Skeletal muscle satellite cell (primary cell): ENCODE results near the gene BRD3OS.

Experiments used
- H3K27me3 ChIP-seq: 2 replicates; pipeline ENCODE4 v1.7.0; 2013; ENCODE audit warnings: low read length; ENCODE audit not compliant: control insufficient read depth, insufficient read depth
- H3K36me3 ChIP-seq: 2 replicates; pipeline ENCODE4 v1.7.0; 2013; ENCODE audit warnings: mild to moderate bottlenecking, control low read depth, low read length; ENCODE audit not compliant: insufficient read depth
- H3K4me1 ChIP-seq: 2 replicates; pipeline ENCODE4 v1.7.0; 2013; ENCODE audit warnings: low read length; ENCODE audit not compliant: control insufficient read depth, insufficient read depth
- H3K4me2 ChIP-seq: 2 replicates; pipeline ENCODE4 v1.7.0; 2013; ENCODE audit warnings: mild to moderate bottlenecking, low read length
- H3K4me3 ChIP-seq: 2 replicates; pipeline ENCODE4 v1.7.0; 2013; ENCODE audit warnings: low read length
- H3K9ac ChIP-seq: 2 replicates; pipeline ENCODE4 v1.7.0; 2013; ENCODE audit warnings: mild to moderate bottlenecking, low read depth, low read length, moderate library complexity
- H3K9me3 ChIP-seq: replicated peaks from 2 replicates; pipeline ENCODE4 v1.7.0; 2013; ENCODE audit warnings: mild to moderate bottlenecking, control low read depth, low read length

BRD3OS gene

DNA sequence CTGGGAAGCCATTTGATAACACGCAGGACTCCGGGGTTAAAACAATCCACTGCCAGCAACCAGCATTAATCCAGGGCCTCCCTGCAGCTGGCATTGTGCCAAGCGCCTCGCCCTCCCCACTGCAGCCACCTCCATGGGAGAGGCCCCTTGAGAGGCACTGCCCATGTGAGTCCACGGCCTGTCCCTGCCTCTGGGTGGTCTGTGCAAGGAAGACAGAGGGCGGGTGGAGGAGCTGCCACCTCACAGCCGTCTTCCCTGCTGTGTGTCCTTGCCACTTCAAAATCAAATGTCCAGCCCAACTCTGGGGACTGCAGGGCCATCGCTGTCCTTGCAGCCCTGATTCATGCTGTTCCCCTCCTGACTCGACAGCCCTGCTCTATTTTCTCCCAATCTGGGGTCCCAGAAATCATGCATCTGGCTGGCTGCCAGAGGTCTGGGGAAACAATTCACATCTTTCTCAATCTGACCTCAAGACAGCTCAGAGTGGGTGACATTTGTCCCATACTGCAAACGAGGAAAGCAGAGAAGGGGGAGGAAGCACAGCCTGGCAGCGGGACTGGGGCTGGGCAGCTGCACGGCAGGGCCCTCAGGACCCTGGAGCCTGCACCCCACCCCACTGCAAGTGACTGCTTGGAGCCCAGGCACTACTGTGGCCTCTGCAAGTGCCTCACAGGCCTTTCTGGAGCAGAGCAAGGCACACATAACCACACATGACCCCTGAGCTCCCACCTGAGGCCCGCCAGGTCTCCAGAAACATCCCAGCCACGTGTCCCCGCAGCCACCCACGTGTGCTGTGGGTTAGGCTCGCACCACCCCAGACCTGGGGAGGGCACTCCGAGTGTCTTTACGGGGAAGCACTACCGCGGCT lies 15.7 kb downstream of the BRD3OS start:
- peaks cover 7% of the 10 kb centered on the region for H3K4me1 ChIP-seq
- no peak overlapping the region for H3K9ac ChIP-seq

DNA sequence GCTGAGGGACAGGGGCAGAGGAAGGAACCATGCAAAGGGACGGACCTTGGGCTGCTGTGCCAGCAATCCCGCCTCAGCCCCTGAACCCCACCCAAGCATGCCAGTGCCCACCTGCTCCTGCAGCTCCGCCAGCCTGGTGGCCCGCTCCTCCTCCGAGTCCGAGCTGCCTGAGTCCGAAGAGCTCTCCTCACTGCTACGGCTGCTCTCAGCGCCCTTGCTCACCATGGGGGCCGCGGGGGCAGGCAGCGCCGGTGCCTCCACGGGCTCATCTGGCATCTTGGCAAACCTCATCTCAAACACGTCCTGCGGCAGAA lies 16.3 kb downstream of the BRD3OS start:
- H3K4me2 ChIP-seq = no peak overlapping the region
- H3K9ac ChIP-seq = no peak overlapping the region
- H3K36me3 ChIP-seq = peaks cover 62% of the 10 kb centered on the region
- H3K4me1 ChIP-seq = peaks cover 7% of the 10 kb centered on the region
- no peaks in the 10 kb centered on the region for H3K9me3 ChIP-seq
- no peaks in the 10 kb centered on the region for H3K27me3 ChIP-seq
- H3K4me3 ChIP-seq = no peak overlapping the region

More for the DNA sequence above, 15.7 kb downstream of the BRD3OS start:
- Histone ChIP-seq H3K36me3 (peaks cover 67% of the 10 kb centered on the region), H3K27me3 (no peaks in the 10 kb centered on the region), H3K9me3 (no peaks in the 10 kb centered on the region), H3K4me2 (no peak overlapping the region), H3K4me3 (no peak overlapping the region)

DNA sequence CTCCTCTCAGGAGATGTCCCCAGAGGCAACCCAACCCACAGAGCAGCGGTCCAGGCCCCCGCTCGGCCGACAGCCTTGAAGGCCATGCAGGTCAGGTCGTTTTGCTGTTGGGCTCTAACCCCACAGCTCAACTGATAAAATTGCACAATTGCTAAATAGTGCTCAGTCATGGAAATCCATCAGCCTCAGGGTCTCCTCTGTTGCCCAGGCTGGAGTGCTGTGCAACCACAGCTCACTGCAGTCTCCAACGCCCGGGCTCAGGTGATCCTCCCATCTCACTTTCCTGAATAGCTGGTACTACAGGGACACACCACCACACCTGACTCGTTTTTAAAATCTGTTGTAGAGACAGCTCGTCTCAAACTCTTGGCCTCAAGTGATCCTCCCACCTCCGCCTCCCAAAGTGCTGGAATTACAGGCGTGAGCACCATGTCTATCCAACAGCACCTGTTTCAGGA lies 18.3 kb downstream of the BRD3OS start:
- no peak overlapping the region for H3K9ac ChIP-seq
- H3K27me3 ChIP-seq = no peaks in the 10 kb centered on the region
- no peak overlapping the region for H3K4me2 ChIP-seq
- H3K9me3 ChIP-seq = no peaks in the 10 kb centered on the region
- peaks cover 62% of the 10 kb centered on the region for H3K36me3 ChIP-seq
- H3K4me3 ChIP-seq = no peak overlapping the region
- H3K4me1 ChIP-seq = peaks cover 7% of the 10 kb centered on the region

DNA sequence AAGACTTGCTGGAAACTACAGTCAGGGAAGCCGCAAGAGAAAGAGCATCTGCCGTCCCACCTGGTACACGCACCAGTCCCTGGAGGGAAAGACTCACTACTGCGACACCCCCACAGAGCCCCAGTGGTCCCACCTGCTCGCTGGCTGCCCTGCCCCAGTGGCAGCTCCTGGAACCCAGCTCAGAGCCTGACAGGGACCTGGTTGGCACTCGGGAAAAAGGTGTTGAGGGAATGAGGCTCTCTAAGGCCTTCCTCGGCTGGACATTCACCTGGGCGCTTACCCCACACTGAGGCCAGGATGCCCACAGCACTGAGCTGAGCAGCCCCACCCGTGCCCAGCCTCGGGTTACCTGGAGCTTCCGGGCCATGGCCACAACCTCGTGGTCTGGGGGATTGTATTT lies 19.7 kb downstream of the BRD3OS start:
- H3K9ac ChIP-seq = no peak overlapping the region
- no peaks in the 10 kb centered on the region for H3K9me3 ChIP-seq
- no peak overlapping the region for H3K4me3 ChIP-seq
- H3K36me3 ChIP-seq = peaks cover 62% of the 10 kb centered on the region
- H3K4me1 ChIP-seq = peaks cover 7% of the 10 kb centered on the region
- no peak overlapping the region for H3K4me2 ChIP-seq
- no peaks in the 10 kb centered on the region for H3K27me3 ChIP-seq

DNA sequence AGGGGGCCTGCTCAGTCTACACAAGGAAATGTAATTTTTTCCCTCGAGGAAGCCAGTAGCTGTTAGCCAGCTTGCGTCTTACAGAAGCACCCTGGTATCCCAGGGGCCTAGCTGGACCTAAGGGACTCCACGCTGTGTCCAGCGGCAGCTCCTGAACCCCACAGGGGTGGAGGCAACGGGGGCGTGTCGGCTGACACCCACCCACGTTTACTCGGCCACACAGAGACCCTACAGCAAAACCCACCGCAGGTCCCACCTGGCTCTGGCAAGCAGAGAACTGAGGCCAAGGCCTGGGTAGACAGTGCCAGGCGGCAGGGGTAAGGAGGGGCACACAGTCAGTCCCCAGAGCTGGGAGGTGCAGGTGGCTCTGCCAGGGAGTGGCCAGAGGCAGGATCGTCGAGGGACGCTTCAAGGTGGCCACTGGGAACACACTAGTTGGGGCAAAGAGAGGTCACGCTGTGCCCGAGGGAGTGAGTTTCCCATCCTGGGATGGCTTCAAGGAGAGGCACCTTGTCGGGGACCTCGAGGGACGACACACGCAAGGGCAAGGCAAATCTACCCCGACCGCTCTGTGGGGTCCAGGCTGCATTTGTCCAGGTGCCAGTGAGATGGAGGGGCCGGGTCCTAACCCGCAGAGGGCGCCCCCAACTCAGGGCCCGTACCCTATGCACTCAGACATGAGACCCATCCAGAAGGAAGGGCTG lies 20.7 kb downstream of the BRD3OS start:
- H3K27me3 ChIP-seq = no peaks in the 10 kb centered on the region
- no peak overlapping the region for H3K4me2 ChIP-seq
- H3K9me3 ChIP-seq = no peaks in the 10 kb centered on the region
- H3K9ac ChIP-seq = no peak overlapping the region
- H3K36me3 ChIP-seq = peaks cover 64% of the 10 kb centered on the region
- H3K4me1 ChIP-seq = peaks cover 2% of the 10 kb centered on the region
- H3K4me3 ChIP-seq = no peak overlapping the region

DNA sequence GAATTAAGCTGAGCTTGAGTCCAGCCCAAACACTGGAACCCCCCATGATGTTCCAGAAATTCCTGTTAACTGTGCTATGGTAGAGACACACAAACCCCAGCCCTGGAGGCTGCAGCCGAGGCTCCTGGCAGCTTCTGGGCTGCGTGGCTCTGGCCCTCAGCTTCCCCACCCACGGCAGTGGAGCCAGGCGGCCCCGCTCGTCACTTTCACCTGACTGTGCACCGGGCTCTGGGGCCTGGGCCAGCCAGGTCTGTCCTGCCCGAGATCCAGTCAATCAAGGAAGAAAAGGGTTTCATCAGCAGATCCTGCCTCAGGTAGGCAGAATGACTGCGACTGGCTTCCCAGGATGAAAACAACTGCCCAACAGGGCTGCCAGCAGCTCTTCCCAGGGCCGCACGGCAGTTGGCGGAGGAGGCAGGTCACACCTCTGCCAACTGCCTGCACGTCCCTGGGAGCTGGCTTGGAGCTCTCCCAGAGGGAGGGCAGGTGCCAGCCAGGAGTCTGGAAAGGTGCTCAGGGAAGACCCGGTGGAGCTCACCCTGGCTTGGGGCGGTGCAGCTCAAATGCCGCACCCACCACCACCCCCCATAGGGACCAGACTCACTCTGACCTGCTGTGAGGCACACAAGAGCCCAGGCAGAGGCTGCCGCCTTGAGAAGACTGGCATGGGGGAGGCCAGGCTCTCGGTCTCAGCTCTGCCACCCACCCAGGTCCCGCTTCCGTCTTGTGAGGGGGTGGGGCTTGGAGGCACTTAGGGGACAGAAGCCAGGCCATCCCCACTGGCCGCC lies 21.8 kb downstream of the BRD3OS start:
- peaks cover 64% of the 10 kb centered on the region for H3K36me3 ChIP-seq
- H3K27me3 ChIP-seq = no peaks in the 10 kb centered on the region
- H3K4me1 ChIP-seq = no peaks in the 10 kb centered on the region
- H3K4me2 ChIP-seq = no peak overlapping the region
- no peak overlapping the region for H3K9ac ChIP-seq
- no peak overlapping the region for H3K4me3 ChIP-seq
- no peaks in the 10 kb centered on the region for H3K9me3 ChIP-seq

DNA sequence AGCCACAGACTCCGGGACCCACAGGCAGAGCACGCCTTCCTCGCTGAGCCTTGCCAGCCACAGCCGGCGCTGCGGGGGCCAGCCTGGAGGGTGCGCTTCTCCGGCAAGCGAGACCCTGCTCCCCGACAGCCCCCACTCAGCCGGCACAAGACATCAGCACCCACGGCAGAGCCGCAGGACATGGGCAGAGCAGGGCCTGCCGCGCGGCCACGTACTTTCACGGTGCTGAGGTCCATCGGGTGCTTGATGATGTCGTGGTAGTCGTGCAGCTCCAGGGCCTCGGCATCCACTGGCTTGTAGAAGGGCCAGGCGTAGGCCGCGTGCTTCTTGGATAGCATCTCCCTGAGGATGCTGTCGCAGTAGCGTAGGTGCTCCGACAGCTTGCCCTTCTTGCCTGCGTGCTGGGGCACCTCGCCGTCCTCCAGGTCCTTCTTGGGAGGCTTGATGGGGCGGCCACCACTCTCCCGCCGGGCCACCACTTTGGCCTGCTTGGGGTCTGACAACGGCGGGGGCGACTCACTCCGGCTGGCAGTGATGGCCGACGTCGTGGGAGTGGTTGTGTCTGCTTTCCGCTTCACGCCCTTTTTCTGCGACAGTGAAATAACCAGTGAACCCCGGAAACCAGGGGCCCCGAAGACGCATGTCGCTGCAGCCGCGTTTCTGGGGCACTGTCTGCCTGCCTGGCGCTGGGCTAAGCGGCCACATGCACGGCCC lies 22.7 kb downstream of the BRD3OS start:
- Histone ChIP-seq H3K36me3 (peaks cover 70% of the 10 kb centered on the region), H3K9me3 (no peaks in the 10 kb centered on the region), H3K4me2 (no peak overlapping the region), H3K27me3 (no peaks in the 10 kb centered on the region), H3K4me1 (no peaks in the 10 kb centered on the region), H3K4me3 (no peak overlapping the region), H3K9ac (no peak overlapping the region)

DNA sequence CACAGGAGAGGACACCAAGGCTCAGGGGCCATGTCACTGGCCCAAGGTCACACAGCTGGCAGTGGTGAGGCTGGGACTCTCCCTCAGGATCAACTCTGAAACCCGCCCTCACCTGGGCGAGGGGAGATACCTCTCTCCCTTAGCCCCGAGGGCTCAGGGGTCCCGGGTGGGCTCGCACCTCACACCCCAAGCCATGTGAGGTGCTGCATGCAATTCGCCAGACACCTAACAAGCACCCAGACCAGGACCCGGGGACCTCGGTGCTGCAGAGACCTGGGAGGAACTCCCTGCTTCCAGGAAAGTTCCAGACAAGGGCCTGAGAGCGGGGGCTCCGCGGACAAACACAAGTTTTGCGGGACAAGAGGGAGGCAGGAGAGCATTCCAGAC lies 23.3 kb downstream of the BRD3OS start:
- no peak overlapping the region for H3K4me2 ChIP-seq

DNA sequence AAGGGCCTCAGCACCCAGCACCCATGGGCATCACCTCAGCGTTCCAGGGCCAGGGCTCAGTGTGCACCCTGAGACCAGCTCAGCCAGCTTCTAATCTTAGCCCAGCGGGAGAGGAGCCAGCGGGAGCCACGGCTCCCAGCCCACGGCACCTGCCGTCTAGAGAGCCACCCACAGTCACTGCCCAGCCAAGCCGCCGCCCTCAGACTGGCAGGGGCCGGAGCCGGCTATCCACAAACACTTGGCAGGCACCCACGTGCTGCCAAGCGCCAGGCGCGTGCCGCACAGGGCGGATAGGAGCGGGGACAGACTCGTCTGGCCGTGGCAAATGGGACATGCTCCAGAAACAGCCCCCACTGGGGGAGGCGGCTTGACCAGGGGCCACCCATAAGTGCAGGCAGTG lies 24.0 kb downstream of the BRD3OS start:
- Histone ChIP-seq H3K4me1 (no peaks in the 10 kb centered on the region), H3K4me3 (no peak overlapping the region), H3K9ac (no peak overlapping the region), H3K36me3 (peaks cover 67% of the 10 kb centered on the region), H3K4me2 (no peak overlapping the region), H3K9me3 (no peaks in the 10 kb centered on the region), H3K27me3 (no peaks in the 10 kb centered on the region)

More for the DNA sequence above, 23.3 kb downstream of the BRD3OS start:
- Histone ChIP-seq H3K4me3 (no peak overlapping the region), H3K36me3 (peaks cover 72% of the 10 kb centered on the region), H3K9me3 (no peaks in the 10 kb centered on the region), H3K9ac (no peak overlapping the region), H3K27me3 (no peaks in the 10 kb centered on the region), H3K4me1 (no peaks in the 10 kb centered on the region)

DNA sequence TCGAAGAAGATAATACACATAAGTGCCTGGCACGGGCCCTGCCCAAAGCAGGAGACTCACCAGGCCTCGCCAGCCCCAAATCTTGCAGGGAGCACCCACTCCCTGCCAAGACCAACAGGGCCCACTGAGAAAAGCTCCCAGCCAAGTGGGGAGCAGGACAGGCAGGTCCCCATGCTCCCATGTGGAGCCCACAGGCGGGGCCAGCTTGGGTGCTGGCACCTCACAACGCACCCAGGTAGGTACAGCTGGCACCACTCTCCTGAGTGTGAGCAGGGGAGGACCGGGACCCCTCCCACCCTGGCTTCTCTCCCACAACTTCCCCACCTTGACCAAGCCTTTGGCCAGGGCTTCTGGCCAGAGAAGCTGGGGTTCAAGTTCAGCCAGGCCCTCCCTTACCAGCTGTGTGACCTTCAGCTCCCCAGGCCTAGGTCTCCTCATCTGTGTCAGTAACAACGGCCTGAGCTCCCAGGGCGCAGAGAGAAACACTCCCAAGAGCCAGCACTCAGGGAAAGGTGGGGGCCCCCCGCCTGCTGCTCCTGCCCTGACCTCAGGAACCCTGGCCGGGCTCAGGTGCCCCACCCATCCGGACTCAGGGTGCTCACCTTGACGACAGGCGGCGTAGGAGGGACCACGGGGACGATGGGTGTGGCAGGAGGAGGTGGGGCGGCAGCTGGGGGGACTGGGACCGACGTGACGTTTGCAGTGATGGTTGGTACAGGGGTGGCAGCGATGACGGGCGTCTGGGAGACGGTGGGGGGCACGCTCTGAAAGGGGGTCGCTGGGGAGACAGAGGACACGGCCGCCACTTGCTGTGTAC lies 24.7 kb downstream of the BRD3OS start:
- Histone ChIP-seq H3K27me3 (no peaks in the 10 kb centered on the region), H3K4me3 (no peak overlapping the region), H3K4me2 (no peak overlapping the region), H3K36me3 (peaks cover 59% of the 10 kb centered on the region), H3K4me1 (peaks cover under 1% of the 10 kb centered on the region), H3K9ac (no peak overlapping the region), H3K9me3 (no peaks in the 10 kb centered on the region)
